ENCODE results near the gene IKZF1.

The IKZF1 gene

DNA sequence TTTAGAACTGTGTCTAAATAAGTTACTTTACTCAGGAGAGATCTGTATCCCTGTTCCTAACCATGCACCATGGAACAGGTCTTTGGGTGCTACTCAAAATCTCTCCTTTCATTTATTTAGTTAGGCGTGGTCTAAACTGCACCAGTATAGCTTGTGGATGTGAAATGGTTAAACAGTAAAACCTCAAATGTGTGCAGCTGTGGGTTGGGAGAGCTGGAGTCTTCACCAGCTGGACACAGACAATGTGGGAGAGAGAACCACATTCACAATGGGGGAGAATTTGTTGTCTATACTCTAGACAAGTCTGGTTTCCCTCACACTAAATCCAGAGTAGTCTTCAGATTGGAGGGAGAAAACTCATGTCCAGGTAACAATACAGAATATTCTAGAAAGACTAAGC, 31.2 kb upstream of the IKZF1 start:
- H3K36me3 ChIP-seq (ENCODE audit: control insufficient read depth, insufficient read depth, low read length) = no peaks in the 10 kb centered on the region
- H3K9ac ChIP-seq (ENCODE audit: low read length) = no peak overlapping the region
- H3K27ac ChIP-seq (ENCODE audit: low read depth, low read length) = no peak overlapping the region
- H3K27me3 ChIP-seq (ENCODE audit: control insufficient read depth, insufficient read depth, low read length) = no peaks in the 10 kb centered on the region
- H3K4me1 ChIP-seq (ENCODE audit: control insufficient read depth, insufficient read depth, low read length) = no peaks in the 10 kb centered on the region
- no peak overlapping the region for H3K4me3 ChIP-seq (ENCODE audit: low read length)

- H3K4me3 ChIP-seq (ENCODE audit: low read length) = no peak overlapping the region
- no peaks in the 10 kb centered on the region for H3K27me3 ChIP-seq (ENCODE audit: control insufficient read depth, insufficient read depth, low read length)
These were observed 30.6 kb upstream of the IKZF1 start for GRCh38 chr7:50273870-50274269.

GRCh38 chr7:50274361-50274760, 30.2 kb upstream of the IKZF1 start:
- Histone ChIP-seq H3K36me3 (ENCODE audit: control insufficient read depth, insufficient read depth, low read length) (no peaks in the 10 kb centered on the region), H3K27me3 (ENCODE audit: control insufficient read depth, insufficient read depth, low read length) (no peaks in the 10 kb centered on the region), H3K9ac (ENCODE audit: low read length) (no peak overlapping the region), H3K4me1 (ENCODE audit: control insufficient read depth, insufficient read depth, low read length) (no peaks in the 10 kb centered on the region), H3K27ac (ENCODE audit: low read depth, low read length) (no peak overlapping the region), H3K4me3 (ENCODE audit: low read length) (no peak overlapping the region)

More at GRCh38 chr7:50273870-50274269, 30.6 kb upstream of the IKZF1 start:
- Histone ChIP-seq H3K9ac (ENCODE audit: low read length) (no peak overlapping the region), H3K4me1 (ENCODE audit: control insufficient read depth, insufficient read depth, low read length) (no peaks in the 10 kb centered on the region), H3K36me3 (ENCODE audit: control insufficient read depth, insufficient read depth, low read length) (no peaks in the 10 kb centered on the region), H3K27ac (ENCODE audit: low read depth, low read length) (no peak overlapping the region)

- no peaks in the 10 kb centered on the region for H3K27me3 ChIP-seq (ENCODE audit: control insufficient read depth, insufficient read depth, low read length)
- H3K36me3 ChIP-seq (ENCODE audit: control insufficient read depth, insufficient read depth, low read length) = no peaks in the 10 kb centered on the region
- no peaks in the 10 kb centered on the region for H3K4me1 ChIP-seq (ENCODE audit: control insufficient read depth, insufficient read depth, low read length)
- no peak overlapping the region for H3K4me3 ChIP-seq (ENCODE audit: low read length)
- no peak overlapping the region for H3K27ac ChIP-seq (ENCODE audit: low read depth, low read length)
- no peak overlapping the region for H3K9ac ChIP-seq (ENCODE audit: low read length)
These were observed 29.1 kb upstream of the IKZF1 start for GRCh38 chr7:50275430-50275829.

DNA sequence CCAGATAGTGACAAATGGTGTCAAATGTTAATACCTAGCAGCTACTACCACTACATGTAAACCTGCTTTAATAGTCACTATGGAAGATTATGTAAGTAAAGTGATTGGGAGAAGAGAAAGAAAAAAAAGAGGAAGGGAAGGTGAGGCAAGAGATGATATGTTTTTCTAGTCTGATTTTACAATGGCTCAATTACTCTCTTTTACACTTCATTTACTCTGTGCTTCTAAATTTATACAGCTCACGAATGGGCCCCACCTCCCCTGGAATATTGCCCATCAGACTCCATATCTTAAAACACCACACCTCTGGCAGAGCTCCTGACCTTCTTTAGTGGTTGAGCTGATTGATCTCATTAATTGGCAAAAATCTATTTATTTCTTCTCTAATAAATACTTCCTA, 28.0 kb upstream of the IKZF1 start:
- Histone ChIP-seq H3K9ac (ENCODE audit: low read length) (no peak overlapping the region), H3K36me3 (ENCODE audit: control insufficient read depth, insufficient read depth, low read length) (no peaks in the 10 kb centered on the region), H3K4me3 (ENCODE audit: low read length) (no peak overlapping the region), H3K27ac (ENCODE audit: low read depth, low read length) (no peak overlapping the region), H3K27me3 (ENCODE audit: control insufficient read depth, insufficient read depth, low read length) (no peaks in the 10 kb centered on the region), H3K4me1 (ENCODE audit: control insufficient read depth, insufficient read depth, low read length) (no peaks in the 10 kb centered on the region)

DNA sequence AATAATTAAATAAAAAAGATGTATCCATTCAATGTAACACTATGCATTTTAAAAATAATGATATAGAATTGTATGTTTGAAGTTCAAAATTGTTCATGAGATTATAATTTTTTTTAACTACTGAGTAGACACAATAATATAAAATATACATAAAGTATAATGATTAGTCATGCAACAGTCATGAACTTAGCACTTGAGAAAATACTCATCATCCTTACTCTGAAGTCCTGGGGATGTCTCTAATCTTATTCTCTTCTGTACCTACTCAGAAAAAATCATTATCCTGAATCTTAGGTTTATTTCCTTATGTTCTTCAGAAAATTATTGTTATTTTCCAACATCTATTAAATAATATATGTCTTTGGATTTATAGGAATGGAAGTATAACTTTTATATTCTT, 26.4 kb upstream of the IKZF1 start:
- Histone ChIP-seq H3K27ac (ENCODE audit: low read depth, low read length) (no peak overlapping the region), H3K9ac (ENCODE audit: low read length) (no peak overlapping the region), H3K27me3 (ENCODE audit: control insufficient read depth, insufficient read depth, low read length) (no peaks in the 10 kb centered on the region), H3K36me3 (ENCODE audit: control insufficient read depth, insufficient read depth, low read length) (no peaks in the 10 kb centered on the region), H3K4me3 (ENCODE audit: low read length) (no peak overlapping the region), H3K4me1 (ENCODE audit: control insufficient read depth, insufficient read depth, low read length) (no peaks in the 10 kb centered on the region)

- H3K4me1 ChIP-seq (ENCODE audit: control insufficient read depth, insufficient read depth, low read length) = no peaks in the 10 kb centered on the region
- no peak overlapping the region for H3K4me3 ChIP-seq (ENCODE audit: low read length)
- H3K9ac ChIP-seq (ENCODE audit: low read length) = no peak overlapping the region
- no peaks in the 10 kb centered on the region for H3K27me3 ChIP-seq (ENCODE audit: control insufficient read depth, insufficient read depth, low read length)
- no peak overlapping the region for H3K27ac ChIP-seq (ENCODE audit: low read depth, low read length)
- no peaks in the 10 kb centered on the region for H3K36me3 ChIP-seq (ENCODE audit: control insufficient read depth, insufficient read depth, low read length)
These were observed 22.7 kb upstream of the IKZF1 start for GRCh38 chr7:50281680-50282445.

DNA sequence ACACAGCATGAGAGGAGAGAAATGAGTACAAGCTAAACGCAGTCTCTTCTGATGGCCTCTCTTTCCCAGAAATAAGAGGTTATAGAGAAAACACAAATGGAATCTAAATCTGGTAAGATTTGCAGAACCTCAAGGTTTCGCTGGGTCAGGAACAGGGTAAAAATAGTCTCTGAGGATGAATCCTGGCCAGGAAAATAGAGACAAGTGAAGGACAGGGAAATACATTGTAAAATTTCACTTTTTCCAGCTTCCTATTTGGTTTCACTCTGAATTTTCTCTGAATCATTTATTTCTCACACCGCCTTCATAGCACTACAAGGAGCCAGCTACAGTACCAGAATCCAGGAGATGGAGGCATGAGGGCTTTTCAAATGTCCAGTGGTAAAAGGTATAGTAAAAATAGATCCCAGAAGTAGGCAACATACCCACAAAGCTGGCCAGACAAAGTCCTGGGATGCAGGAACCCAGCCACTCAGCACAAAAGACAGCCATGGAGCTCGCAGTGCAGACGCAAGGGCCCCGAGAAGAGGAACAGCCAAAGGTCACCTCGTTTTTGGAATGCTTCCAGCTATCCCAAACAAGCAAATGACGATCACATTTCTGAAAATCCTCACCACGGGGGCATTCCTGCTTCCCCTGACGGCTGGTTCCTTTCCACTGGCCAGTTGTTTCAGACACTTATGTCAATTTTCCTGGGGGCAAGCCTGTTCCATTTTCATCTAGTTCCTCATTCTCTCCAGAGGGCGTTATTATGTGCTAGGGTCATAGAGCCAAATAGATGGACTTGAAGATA, 21.5 kb upstream of the IKZF1 start:
- Histone ChIP-seq H3K36me3 (ENCODE audit: control insufficient read depth, insufficient read depth, low read length) (no peaks in the 10 kb centered on the region), H3K4me1 (ENCODE audit: control insufficient read depth, insufficient read depth, low read length) (no peaks in the 10 kb centered on the region), H3K27ac (ENCODE audit: low read depth, low read length) (no peak overlapping the region), H3K9ac (ENCODE audit: low read length) (no peak overlapping the region), H3K27me3 (ENCODE audit: control insufficient read depth, insufficient read depth, low read length) (no peaks in the 10 kb centered on the region), H3K4me3 (ENCODE audit: low read length) (no peak overlapping the region)

- Histone ChIP-seq H3K9ac (ENCODE audit: low read length) (no peak overlapping the region), H3K4me3 (ENCODE audit: low read length) (no peak overlapping the region), H3K27me3 (ENCODE audit: control insufficient read depth, insufficient read depth, low read length) (no peaks in the 10 kb centered on the region), H3K36me3 (ENCODE audit: control insufficient read depth, insufficient read depth, low read length) (no peaks in the 10 kb centered on the region), H3K27ac (ENCODE audit: low read depth, low read length) (no peak overlapping the region), H3K4me1 (ENCODE audit: control insufficient read depth, insufficient read depth, low read length) (no peaks in the 10 kb centered on the region)
These were observed 20.8 kb upstream of the IKZF1 start for GRCh38 chr7:50283731-50284130.

- no peaks in the 10 kb centered on the region for H3K4me1 ChIP-seq (ENCODE audit: control insufficient read depth, insufficient read depth, low read length)
- no peak overlapping the region for H3K27ac ChIP-seq (ENCODE audit: low read depth, low read length)
- no peak overlapping the region for H3K9ac ChIP-seq (ENCODE audit: low read length)
- H3K4me3 ChIP-seq (ENCODE audit: low read length) = no peak overlapping the region
- H3K36me3 ChIP-seq (ENCODE audit: control insufficient read depth, insufficient read depth, low read length) = no peaks in the 10 kb centered on the region
- H3K27me3 ChIP-seq (ENCODE audit: control insufficient read depth, insufficient read depth, low read length) = no peaks in the 10 kb centered on the region
These were observed 20.2 kb upstream of the IKZF1 start for GRCh38 chr7:50284296-50284695.

DNA sequence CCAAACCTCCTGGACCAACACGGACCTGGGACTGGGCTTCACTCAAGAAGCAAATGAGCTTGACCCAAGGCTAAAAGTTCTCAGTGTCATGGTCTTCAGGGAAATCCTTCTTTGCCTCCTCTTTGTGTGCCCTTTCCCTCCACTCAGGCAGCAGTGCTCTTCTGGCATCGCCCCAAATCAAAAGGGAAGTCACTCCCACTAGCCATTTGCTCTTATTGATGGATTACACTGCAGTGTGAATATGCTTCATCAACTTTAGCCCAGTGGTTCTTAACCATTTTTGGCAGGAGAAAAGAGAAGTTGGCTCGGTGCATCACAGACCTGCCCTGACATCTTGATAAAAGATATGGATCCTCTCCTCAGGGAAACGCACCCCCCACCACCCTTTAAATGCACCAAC, 19.2 kb upstream of the IKZF1 start:
- no peaks in the 10 kb centered on the region for H3K27me3 ChIP-seq (ENCODE audit: control insufficient read depth, insufficient read depth, low read length)
- H3K36me3 ChIP-seq (ENCODE audit: control insufficient read depth, insufficient read depth, low read length) = no peaks in the 10 kb centered on the region
- H3K4me3 ChIP-seq (ENCODE audit: low read length) = no peak overlapping the region
- no peak overlapping the region for H3K27ac ChIP-seq (ENCODE audit: low read depth, low read length)
- no peaks in the 10 kb centered on the region for H3K4me1 ChIP-seq (ENCODE audit: control insufficient read depth, insufficient read depth, low read length)
- no peak overlapping the region for H3K9ac ChIP-seq (ENCODE audit: low read length)

DNA sequence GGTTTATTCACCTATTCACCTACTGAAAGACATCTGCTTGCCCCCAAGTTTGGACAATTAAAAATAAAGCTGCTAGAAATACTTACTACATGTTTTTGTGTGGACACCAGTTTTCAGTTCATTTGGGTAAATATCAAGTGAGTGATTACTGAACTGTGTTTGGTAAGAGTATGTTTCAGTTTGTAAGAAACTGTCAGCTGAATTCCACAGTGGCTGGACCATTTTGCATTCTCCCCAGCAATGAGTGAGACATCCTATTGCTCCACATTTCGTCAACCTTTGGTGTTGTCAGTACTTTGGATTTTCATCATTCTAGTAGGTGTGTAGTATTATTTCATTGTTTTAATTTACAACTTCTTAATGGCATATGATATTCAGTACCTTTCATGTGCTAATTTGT, 17.4 kb upstream of the IKZF1 start:
- Histone ChIP-seq H3K4me3 (ENCODE audit: low read length) (no peak overlapping the region), H3K27me3 (ENCODE audit: control insufficient read depth, insufficient read depth, low read length) (no peaks in the 10 kb centered on the region), H3K4me1 (ENCODE audit: control insufficient read depth, insufficient read depth, low read length) (no peaks in the 10 kb centered on the region), H3K36me3 (ENCODE audit: control insufficient read depth, insufficient read depth, low read length) (no peaks in the 10 kb centered on the region), H3K9ac (ENCODE audit: low read length) (no peak overlapping the region), H3K27ac (ENCODE audit: low read depth, low read length) (no peak overlapping the region)

Measured in rectal smooth muscle tissue (tissue), 1 donor.